IPS-11a (cell line): Measurements from ENCODE around the gene SLC27A6.
"Not testable (repeated sequence)": the region's sequence is repeated elsewhere in the genome, so short reads cannot be mapped to it uniquely, and the experiment has no call there.

Experiments
- H3K4me3 ChIP-seq: one replicate; pipeline ENCODE4 v1.5.1; 2013; ENCODE audit warnings: low read depth, low read length, control low read depth

Gene SLC27A6

GRCh38 chr5:129001841-129002526, 36.7 kb downstream of the SLC27A6 start:
- H3K4me3 ChIP-seq, result no peak overlapping the region

GRCh38 chr5:129002527-129002842, 37.2 kb downstream of the SLC27A6 start:
- H3K4me3 ChIP-seq, result no peak overlapping the region

GRCh38 chr5:129003232-129003631, 37.9 kb downstream of the SLC27A6 start:
- no peak overlapping the region for H3K4me3 ChIP-seq

GRCh38 chr5:129014185-129014584, 48.9 kb downstream of the SLC27A6 start:
- H3K4me3 ChIP-seq, result no peak overlapping the region

- no peak overlapping the region for H3K4me3 ChIP-seq
Measured at GRCh38 chr5:129018837-129019236, 53.5 kb downstream of the SLC27A6 start.

GRCh38 chr5:129019401-129019908, 54.2 kb downstream of the SLC27A6 start:
- no peak overlapping the region for H3K4me3 ChIP-seq

- no peak overlapping the region for H3K4me3 ChIP-seq
Measured at GRCh38 chr5:129020683-129021082, 55.4 kb downstream of the SLC27A6 start.

GRCh38 chr5:129021744-129022143, 56.5 kb downstream of the SLC27A6 start:
- H3K4me3 ChIP-seq, result no peak overlapping the region

- no peak overlapping the region for H3K4me3 ChIP-seq
Measured at GRCh38 chr5:129022599-129022998, 57.3 kb downstream of the SLC27A6 start.

- H3K4me3 ChIP-seq, result no peak overlapping the region
Measured at GRCh38 chr5:129027260-129027659, 62.0 kb downstream of the SLC27A6 start.

GRCh38 chr5:129031886-129032683, 66.8 kb downstream of the SLC27A6 start:
- H3K4me3 ChIP-seq, result no peak overlapping the region

GRCh38 chr5:129036257-129036656, 71.0 kb downstream of the SLC27A6 start:
- H3K4me3 ChIP-seq, result not testable (repeated sequence)

GRCh38 chr5:129041196-129041881, 76.1 kb downstream of the SLC27A6 start:
- no peak overlapping the region for H3K4me3 ChIP-seq

GRCh38 chr5:129042306-129042705, 77.0 kb downstream of the SLC27A6 start:
- no peak overlapping the region for H3K4me3 ChIP-seq

- H3K4me3 ChIP-seq, result no peak overlapping the region
Measured at GRCh38 chr5:129043894-129044293, 78.6 kb downstream of the SLC27A6 start.

GRCh38 chr5:129046151-129046550, 80.9 kb downstream of the SLC27A6 start:
- no peak overlapping the region for H3K4me3 ChIP-seq

- H3K4me3 ChIP-seq, result no peak overlapping the region
Measured at GRCh38 chr5:129048509-129048908, 83.2 kb downstream of the SLC27A6 start.

GRCh38 chr5:129049126-129049799, 84.0 kb downstream of the SLC27A6 start:
- no peak overlapping the region for H3K4me3 ChIP-seq

GRCh38 chr5:129051283-129051682, 86.0 kb downstream of the SLC27A6 start:
- H3K4me3 ChIP-seq, result no peak overlapping the region

GRCh38 chr5:129053438-129053837, 88.2 kb downstream of the SLC27A6 start:
- no peak overlapping the region for H3K4me3 ChIP-seq

GRCh38 chr5:129057329-129057728, 92.0 kb downstream of the SLC27A6 start:
- H3K4me3 ChIP-seq, result no peak overlapping the region
